Mesenteric fat pad (tissue), 1 donor: ENCODE measurements around the gene ZCCHC17. TPM values are rescaled to one million over a fixed set of nuclear protein-coding genes. Genes with fewer than 3 reads are reported as not detected.
A peak's percentile ranks its signal among the peaks of the same experiment; 100 is the strongest.
"Not testable (repeated sequence)": the region's sequence is repeated elsewhere in the genome, so short reads cannot be mapped to it uniquely, and the experiment has no call there.

ENCODE experiments used
- DNase-seq: peaks from one replicate; pipeline ENCODE4 v3.0.0-alpha.2; 2020; ENCODE audit warnings: low spot score
- total RNA-seq: library from RNA; stranded (reverse); fragmentation: NEBNext Ultra II Directional; extraction: Animal tissue kit (Norgen Biotek cat#: 25700); gene quantifications from one replicate; pipeline ENCODE4 v1.2.1, GENCODE V29; 2021
- donor health status: DM: yes; HTN: yes; CAD: no.

The ZCCHC17 gene
- total RNA-seq, 1 donor from 2014 or later, result 20.5 TPM

GRCh38 chr1:31368611-31369107 is 71.8 kb downstream of the ZCCHC17 start:
- DNase-seq, result peak; percentile 71

- no peak for DNase-seq
Measured at GRCh38 chr1:31370021-31370420, 73.2 kb downstream of the ZCCHC17 start.

- DNase-seq, result no peak
Measured at GRCh38 chr1:31370565-31370964, 73.7 kb downstream of the ZCCHC17 start.

GRCh38 chr1:31371121-31371959 is 74.5 kb downstream of the ZCCHC17 start:
- DNase-seq, result peak; percentile 62

- peak; percentile 26 for DNase-seq
Measured at GRCh38 chr1:31372051-31372450, 75.2 kb downstream of the ZCCHC17 start.

GRCh38 chr1:31372751-31373055 is 75.9 kb downstream of the ZCCHC17 start:
- peak; percentile 87 for DNase-seq

- peak; percentile 91 for DNase-seq
Measured at GRCh38 chr1:31373056-31373896, 76.4 kb downstream of the ZCCHC17 start, which contains the start of gene FABP3. TSS of gene FABP3 (minus strand) at chr1:31373076. CDS start at chr1:31373014, 62 bp downstream.

GRCh38 chr1:31373897-31374486 is 77.2 kb downstream of the ZCCHC17 start:
- no peak for DNase-seq

- DNase-seq, result peak; percentile 72
Measured at GRCh38 chr1:31374511-31375196, 77.8 kb downstream of the ZCCHC17 start.

- peak; percentile 78 for DNase-seq
Measured at GRCh38 chr1:31376375-31377134, 79.7 kb downstream of the ZCCHC17 start.

GRCh38 chr1:31377364-31377863 is 80.6 kb downstream of the ZCCHC17 start:
- no peak for DNase-seq

GRCh38 chr1:31378001-31378400 is 81.2 kb downstream of the ZCCHC17 start:
- no peak for DNase-seq

- DNase-seq, result no peak
Measured at GRCh38 chr1:31380181-31380580, 83.3 kb downstream of the ZCCHC17 start.

GRCh38 chr1:31381394-31382294 is 84.8 kb downstream of the ZCCHC17 start:
- DNase-seq, result no peak

- no peak for DNase-seq
Measured at GRCh38 chr1:31382379-31382989, 85.7 kb downstream of the ZCCHC17 start.

GRCh38 chr1:31383967-31384366 is 87.1 kb downstream of the ZCCHC17 start:
- DNase-seq, result no peak

GRCh38 chr1:31386576-31387243 is 89.9 kb downstream of the ZCCHC17 start:
- not testable (repeated sequence) for DNase-seq

- no peak for DNase-seq
Measured at GRCh38 chr1:31387612-31388011, 90.8 kb downstream of the ZCCHC17 start.
